T-helper 2 cell (primary cell): ENCODE data around the gene GATD1.

Experiments
- DNase-seq, 5 experiments: peaks; one replicate each; pipeline versions ENCODE4 v3.0.0 to v3.0.0-alpha.2; 2012 to 2022

GATD1 gene

GRCh38 chr11:726278-727220 is 50.7 kb downstream of the GATD1 start:
- peak in 4 of 5 experiments; percentile 24 to 77 (median 34) for DNase-seq

- DNase-seq = no peak
Measured at GRCh38 chr11:725624-726202, 51.6 kb downstream of the GATD1 start.

GRCh38 chr11:724778-725386 is 52.4 kb downstream of the GATD1 start:
- DNase-seq = no peak

- DNase-seq = no peak
Measured at GRCh38 chr11:724049-724777, 53.1 kb downstream of the GATD1 start.

- peak in 2 of 5 experiments; percentile 43 to 78 for DNase-seq
Measured at GRCh38 chr11:723120-723883, 54.0 kb downstream of the GATD1 start.

GRCh38 chr11:722346-722811 is 54.9 kb downstream of the GATD1 start:
- DNase-seq = no peak

GRCh38 chr11:721741-722345 is 55.4 kb downstream of the GATD1 start:
- DNase-seq = peak in 3 of 5 experiments; percentile 39 to 75 (median 46)

- no peak for DNase-seq
Measured at GRCh38 chr11:721247-721740, 56.0 kb downstream of the GATD1 start.

GRCh38 chr11:720642-721246 is 56.5 kb downstream of the GATD1 start:
- DNase-seq = peak in 2 of 5 experiments; percentile 32 to 59

GRCh38 chr11:720017-720641 is 57.2 kb downstream of the GATD1 start:
- no peak for DNase-seq

GRCh38 chr11:719214-720016 is 57.9 kb downstream of the GATD1 start:
- DNase-seq = no peak
